ENCODE measurements around the gene SLIT3. TPM values are rescaled to one million over a fixed set of nuclear protein-coding genes. Genes with fewer than 3 reads are reported as not detected.

SLIT3 gene
- total and polyA plus RNA-seq, 2 donors (not counting 3 experiments of a cell fraction or from before 2014, with no cell fraction given): 0.90 to 1.0 TPM

DNA sequence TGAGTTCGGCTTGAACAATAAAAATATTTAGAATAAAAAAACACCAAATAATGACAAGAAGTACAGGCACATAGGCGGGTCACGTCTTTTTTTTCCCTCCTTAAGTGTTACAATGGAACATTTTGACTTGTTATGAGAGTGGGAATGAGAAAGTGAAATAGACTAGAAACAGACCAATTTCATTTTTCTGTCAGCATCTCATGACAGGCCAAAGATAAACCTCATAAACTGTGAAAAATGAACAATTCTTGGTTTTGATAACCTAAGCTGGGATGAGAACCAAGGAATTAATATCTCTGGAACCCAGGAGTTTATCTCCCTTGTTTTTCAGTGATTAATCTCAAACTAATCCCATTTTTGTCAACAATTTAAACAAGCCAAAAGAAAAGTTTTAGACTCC, 299.5 kb downstream of the SLIT3 start:
- no peak for FAIRE-seq
- DNase-seq (ENCODE audit: low read depth, low spot score): no peak
- H3K9me1 ChIP-seq (replicated peaks; ENCODE audit: control insufficient read depth, extremely low read depth, insufficient read depth, low read length): no peaks in the 10 kb centered on the region
- dilution Hi-C loops (cut with MboI; ENCODE audit: extremely low pct_ligation_motif_present, low sequenced_read_pairs) (no loop called here), intact Hi-C loops (cut with micrococcal nuclease) (no loop called here)
- H3K9me3 ChIP-seq (replicated peaks; ENCODE audit: control insufficient read depth, insufficient read depth, low read length): no peaks in the 10 kb centered on the region
- H3K36me3 ChIP-seq (ENCODE audit: control insufficient read depth in 2 of 2, extremely low read depth in 1 of 2, insufficient read depth in 2 of 2, low read length in 2 of 2): no peaks in the 10 kb centered on the region
- no peak overlapping the region for H3K4me3 ChIP-seq (replicated peaks in 1 of 3; ENCODE audit: insufficient read depth in 1 of 3, low read depth in 1 of 3, low read length in 3 of 3)
- no TSS peak for BruUV-seq (replicated peaks)
- POLR2A ChIA-PET: no interaction called here
- H2AFZ ChIP-seq (ENCODE audit: low read depth, low read length): no peak overlapping the region
- H3K4me2 ChIP-seq (ENCODE audit: insufficient read depth, low read length): no peak overlapping the region
- H3K27ac ChIP-seq (ENCODE audit: insufficient read depth, low read depth, low read length): no peak overlapping the region
- peaks cover 2 to 3% of the 10 kb centered on the region in 2 experiments for H3K27me3 ChIP-seq (ENCODE audit: control insufficient read depth in 2 of 2, insufficient read depth in 2 of 2, low read length in 2 of 2)
- CTCF ChIA-PET: interaction anchor here (0.5 to 1.3 kb wide), 3 partner anchors 14 to 517 kb away, joined by 3 read pairs; no protein-coding TSS in a partner anchor
- no peaks in the 10 kb centered on the region for H3K4me1 ChIP-seq (ENCODE audit: control insufficient read depth, extremely low read depth, insufficient read depth, low read length)
- TF ChIP-seq GATA2 (IDR thresholded peaks at IDR 0.05; ENCODE audit: insufficient read depth, insufficient read length, low read depth, low read length) (no peak), MYC (IDR thresholded peaks at IDR 0.05; ENCODE audit: low read depth, low read length) (no peak), MAX (IDR thresholded peaks at IDR 0.05; ENCODE audit: insufficient read depth, insufficient read length) (no peak), POLR2A (IDR thresholded peaks at IDR 0.05; ENCODE audit: low read depth, low read length) (no peak), EZH2 (IDR thresholded peaks at IDR 0.05; ENCODE audit: borderline replicate concordance, low read depth, low read length, severe bottlenecking) (no peak), CTCF (IDR thresholded peaks at IDR 0.05; ENCODE audit: extremely low read depth in 1 of 2, insufficient read depth in 1 of 2, low read depth in 1 of 2, low read length in 2 of 2) (no peak), JUN (IDR thresholded peaks at IDR 0.05; ENCODE audit: borderline replicate concordance, insufficient read depth, insufficient read length, low read depth) (no peak), FOS (IDR thresholded peaks at IDR 0.05; ENCODE audit: borderline replicate concordance, insufficient read depth, low read length) (no peak), POLR2AphosphoS5 (IDR thresholded peaks at IDR 0.05; ENCODE audit: insufficient read depth, low read depth, low read length) (no peak)
- no peaks in the 10 kb centered on the region for H4K20me1 ChIP-seq (replicated peaks; ENCODE audit: control insufficient read depth, extremely low read depth, insufficient read depth, low read length)
- no peaks in the 10 kb centered on the region for H3K79me2 ChIP-seq (ENCODE audit: control insufficient read depth, insufficient read depth, low read length)
- H3K9ac ChIP-seq (replicated peaks; ENCODE audit: extremely low read depth, insufficient read depth, low read length): no peak overlapping the region
